Kasumi-1 (cell line): ENCODE data around the gene NME3.
A peak's percentile ranks its signal among the peaks of the same experiment; 100 is the strongest.

Source experiments
- DNase-seq, 2 experiments: peaks; one replicate each; lab custom pipeline; 2025; lab: John Stamatoyannopoulos, UW

The NME3 gene

GRCh38 chr16:1780677-1781072 lies 9.3 kb upstream of the NME3 start:
- DNase-seq, result no peak

- DNase-seq, result no peak
Measured at GRCh38 chr16:1779741-1780676, 8.7 kb upstream of the NME3 start.

- no peak for DNase-seq
Measured at GRCh38 chr16:1779234-1779701, 7.9 kb upstream of the NME3 start.

GRCh38 chr16:1778200-1779179 lies 7.1 kb upstream of the NME3 start:
- no peak for DNase-seq

- no peak for DNase-seq
Measured at GRCh38 chr16:1777375-1778199, 6.2 kb upstream of the NME3 start.

- DNase-seq, result no peak
Measured at GRCh38 chr16:1776991-1777374, 5.6 kb upstream of the NME3 start.

GRCh38 chr16:1776672-1776955 lies 5.3 kb upstream of the NME3 start:
- DNase-seq, result no peak

- DNase-seq, result no peak
Measured at GRCh38 chr16:1775846-1776671, 4.7 kb upstream of the NME3 start.

GRCh38 chr16:1775006-1775845 lies 3.9 kb upstream of the NME3 start:
- no peak for DNase-seq

- DNase-seq, result no peak
Measured at GRCh38 chr16:1774448-1774780, 3.1 kb upstream of the NME3 start.

- peak; percentile 9 to 17 for DNase-seq
Measured at GRCh38 chr16:1773703-1774447, 2.5 kb upstream of the NME3 start.

- peak; percentile 30 to 34 for DNase-seq
Measured at GRCh38 chr16:1772908-1773702, 1.8 kb upstream of the NME3 start, which contains the start of gene MRPS34. Gene MRPS34, minus strand, starts transcription at chr16:1773134. Its CDS starts 15 bp downstream, at chr16:1773119.

GRCh38 chr16:1772362-1772907 lies 1.1 kb upstream of the NME3 start, which contains the start of gene EME2:
Gene EME2, plus strand, starts transcription at chr16:1772810. Its CDS starts 418 bp downstream, at chr16:1773228.
- DNase-seq, result peak in 1 of 2 experiments; percentile 2

- no peak for DNase-seq
Measured at GRCh38 chr16:1771864-1772361, 570 bp upstream of the NME3 start.

- DNase-seq, result no peak
Measured at GRCh38 chr16:1770328-1771187, 785 bp downstream of the NME3 start.

GRCh38 chr16:1769402-1770300 lies 1.7 kb downstream of the NME3 start:
- no peak for DNase-seq
